ENCODE data around the gene PIP5K1A.

DNA sequence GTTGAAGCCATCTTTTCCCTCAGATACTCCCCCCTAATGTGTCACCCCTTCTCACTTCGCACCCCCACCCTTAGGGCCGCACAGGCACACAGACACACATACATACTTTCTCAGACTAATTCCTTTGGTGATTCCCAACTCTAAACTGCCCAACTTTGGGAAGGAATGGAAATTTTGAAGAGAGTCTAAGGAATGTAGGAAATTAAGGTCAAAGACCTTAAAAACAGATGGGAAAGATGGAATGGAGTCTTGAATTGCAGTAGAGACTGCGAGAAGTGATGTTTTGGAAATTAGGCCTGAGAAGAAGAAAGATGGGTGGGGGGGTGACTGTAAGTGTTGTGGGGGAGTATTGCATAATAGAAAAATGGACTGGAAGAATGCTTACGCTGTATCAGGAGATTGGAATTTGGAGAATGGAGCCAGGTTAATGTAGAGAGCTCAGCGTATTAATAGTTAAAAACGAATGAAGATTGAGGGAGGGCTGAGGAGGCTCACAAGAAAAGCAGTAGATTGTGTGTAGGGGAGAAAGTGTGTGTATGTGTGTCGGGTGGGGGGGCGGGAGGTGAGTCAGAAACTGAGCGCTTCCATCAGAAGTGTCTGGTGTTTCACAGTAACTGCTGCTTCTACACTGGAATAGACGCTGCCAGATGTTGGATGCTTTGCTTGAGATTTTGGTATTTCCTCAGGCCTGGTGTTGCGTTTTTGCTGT is 1.7 kb downstream of the PIP5K1A start:
- no peak for TF ChIP-seq POLR2AphosphoS5 (IDR thresholded peaks at IDR 0.05; ENCODE audit: low read depth, low read length)
- TF ChIP-seq REST (IDR thresholded peaks at IDR 0.05; ENCODE audit: insufficient read depth in 1 of 2, low read depth in 2 of 2, low read length in 2 of 2): no peak
- TF ChIP-seq SIN3A (IDR thresholded peaks at IDR 0.05; ENCODE audit: borderline replicate concordance, insufficient read depth, low read length): no peak
- no peak for TF ChIP-seq TAF1 (IDR thresholded peaks at IDR 0.05; ENCODE audit: borderline replicate concordance, insufficient read depth, low read length)
